Loucy (cell line): Measurements from ENCODE around the gene CDK6.

Source experiments
- H2AFZ ChIP-seq: fragments of 200-600 bp; sonication (generic); 2 replicates; pipeline ENCODE4 v1.6.0; 2016; ENCODE audit warnings: antibody characterized with exemption, mild to moderate bottlenecking, low read length, moderate library complexity
- H3F3A ChIP-seq: fragments of 200-600 bp; 2 replicates; pipeline ENCODE4 v1.6.0; 2016; ENCODE audit warnings: antibody characterized with exemption, low read depth, mild to moderate bottlenecking
- H3K27me3 ChIP-seq: fragments of 200-600 bp; sonication (generic); 2 replicates; pipeline ENCODE4 v1.6.1; 2014; ENCODE audit warnings: low read length, mild to moderate bottlenecking; ENCODE audit not compliant: insufficient read depth, poor library complexity, severe bottlenecking
- H3K36me3 ChIP-seq: fragments of 200-600 bp; sonication (generic); 2 replicates; pipeline ENCODE4 v1.6.1; 2016; ENCODE audit warnings: low read length; ENCODE audit not compliant: insufficient read depth
- H3K4me1 ChIP-seq: fragments of 200-600 bp; sonication (generic); 2 replicates; pipeline ENCODE4 v1.5.1; 2014; ENCODE audit warnings: low read length, mild to moderate bottlenecking; ENCODE audit not compliant: insufficient read depth, poor library complexity, severe bottlenecking
- H3K4me2 ChIP-seq: fragments of 200-600 bp; sonication (generic); 2 replicates; pipeline ENCODE4 v1.6.0; 2014; ENCODE audit warnings: antibody characterized with exemption, low read length, low read depth, mild to moderate bottlenecking; ENCODE audit not compliant: poor library complexity, severe bottlenecking
- H3K4me3 ChIP-seq: fragments of 200-600 bp; sonication (generic); 2 replicates; pipeline ENCODE4 v1.5.1; 2014; ENCODE audit warnings: low read length, mild to moderate bottlenecking, mixed read lengths; ENCODE audit not compliant: poor library complexity, severe bottlenecking
- H3K79me2 ChIP-seq: fragments of 200-600 bp; sonication (generic); 2 replicates; pipeline ENCODE4 v1.6.1; 2014; ENCODE audit warnings: low read length; ENCODE audit not compliant: insufficient read depth
- H3K9ac ChIP-seq: fragments of 200-600 bp; sonication (generic); 2 replicates; pipeline ENCODE4 v1.6.0; 2014; ENCODE audit warnings: mild to moderate bottlenecking, low read depth, low read length, moderate library complexity; ENCODE audit not compliant: poor library complexity, severe bottlenecking
- H3K9me2 ChIP-seq: fragments of 200-600 bp; sonication (generic); replicated peaks from 2 replicates; pipeline ENCODE4 v1.6.1; 2016; ENCODE audit warnings: low read depth, low read length, mixed read lengths
- H3K9me3 ChIP-seq: fragments of 200-600 bp; sonication (generic); 2 replicates; pipeline ENCODE4 v1.6.1; 2014; ENCODE audit warnings: mild to moderate bottlenecking, antibody characterized with exemption, low read length, low read depth; ENCODE audit not compliant: insufficient read depth
- H4K20me1 ChIP-seq: fragments of 200-600 bp; sonication (generic); 2 replicates; pipeline ENCODE4 v1.6.0; 2014; ENCODE audit warnings: antibody characterized with exemption, low read length, mild to moderate bottlenecking; ENCODE audit not compliant: insufficient read depth, poor library complexity, severe bottlenecking
- CTCF ChIP-seq: fragments of 200-600 bp; sonication (generic); conservative IDR thresholded peaks from 2 replicates; pipeline ENCODE4 v1.5.1; 2014; ENCODE audit warnings: mild to moderate bottlenecking, antibody characterized with exemption, low read length
- EZH2phosphoT487 ChIP-seq: fragments of 200-600 bp; IDR thresholded peaks from 2 replicates; pipeline ENCODE4 v1.6.1; 2018; ENCODE audit warnings: antibody characterized with exemption, mild to moderate bottlenecking, moderate library complexity, borderline replicate concordance

The CDK6 gene

GRCh38 chr7:92714767-92715166 lies 121.6 kb downstream of the CDK6 start:
- H3F3A ChIP-seq, result peaks cover 4% of the 10 kb centered on the region; the same call in 1 of the 2 replicates
- H2AFZ ChIP-seq, result no peak overlapping the region
- H3K36me3 ChIP-seq, result peaks cover 97% of the 10 kb centered on the region
- no peak overlapping the region for H3K9ac ChIP-seq
- H3K79me2 ChIP-seq, result peaks cover 98% of the 10 kb centered on the region
- peaks cover 20% of the 10 kb centered on the region for H3K4me1 ChIP-seq
- H3K4me2 ChIP-seq, result no peak overlapping the region
- no peak overlapping the region for H3K4me3 ChIP-seq
- no peak for TF ChIP-seq EZH2phosphoT487
- TF ChIP-seq CTCF, result no peak
- H3K27me3 ChIP-seq, result no peaks in the 10 kb centered on the region
- no peaks in the 10 kb centered on the region for H3K9me3 ChIP-seq
- H4K20me1 ChIP-seq, result peaks cover 68% of the 10 kb centered on the region
- H3K9me2 ChIP-seq, result no peaks in the 10 kb centered on the region

GRCh38 chr7:92714280-92714679 lies 122.1 kb downstream of the CDK6 start:
- Histone ChIP-seq H3K4me3 (no peak overlapping the region), H3K4me1 (peaks cover 15% of the 10 kb centered on the region), H4K20me1 (peaks cover 67% of the 10 kb centered on the region), H3K4me2 (no peak overlapping the region), H3K9me2 (no peaks in the 10 kb centered on the region), H3K79me2 (peaks cover 96% of the 10 kb centered on the region), H3F3A (peaks cover 2% of the 10 kb centered on the region; the same call in 1 of the 2 replicates), H3K27me3 (no peaks in the 10 kb centered on the region), H2AFZ (no peak overlapping the region), H3K36me3 (peaks cover 95% of the 10 kb centered on the region), H3K9me3 (no peaks in the 10 kb centered on the region), H3K9ac (no peak overlapping the region)
- TF ChIP-seq EZH2phosphoT487, result no peak
- no peak for TF ChIP-seq CTCF

- Histone ChIP-seq H3K27me3 (no peaks in the 10 kb centered on the region), H3K4me1 (no peaks in the 10 kb centered on the region), H3K36me3 (peaks cover 91% of the 10 kb centered on the region), H3K9me3 (no peaks in the 10 kb centered on the region), H3K9me2 (no peaks in the 10 kb centered on the region), H3K79me2 (peaks cover 96% of the 10 kb centered on the region), H3F3A (no peaks in the 10 kb centered on the region), H3K4me2 (no peak overlapping the region), H3K4me3 (no peak overlapping the region), H4K20me1 (peaks cover 52% of the 10 kb centered on the region), H3K9ac (no peak overlapping the region), H2AFZ (no peak overlapping the region)
- TF ChIP-seq CTCF, result no peak
- TF ChIP-seq EZH2phosphoT487, result no peak
These were observed 126.5 kb downstream of the CDK6 start for GRCh38 chr7:92709912-92710311.
